ENCODE measurements around the gene AIRE.
"Not testable (repeated sequence)": the region's sequence is repeated elsewhere in the genome, so short reads cannot be mapped to it uniquely, and the experiment has no call there.

The AIRE gene

GRCh38 chr21:44267655-44268142 is 18.0 kb upstream of the AIRE start:
- peak; percentile 29 for DNase-seq (ENCODE audit: low spot score)

- no peak for DNase-seq (ENCODE audit: low spot score)
Observed at GRCh38 chr21:44269090-44269489, 16.6 kb upstream of the AIRE start.

- DNase-seq (ENCODE audit: low spot score): no peak
Observed at GRCh38 chr21:44271558-44272283, 14.0 kb upstream of the AIRE start.

- DNase-seq (ENCODE audit: low spot score): no peak
Observed at GRCh38 chr21:44272284-44272858, 13.3 kb upstream of the AIRE start.

GRCh38 chr21:44273046-44273445 is 12.6 kb upstream of the AIRE start:
- no peak for DNase-seq (ENCODE audit: low spot score)

- no peak for DNase-seq (ENCODE audit: low spot score)
Observed at GRCh38 chr21:44275041-44275440, 10.6 kb upstream of the AIRE start.

GRCh38 chr21:44279354-44280260 is 6.1 kb upstream of the AIRE start:
- DNase-seq (ENCODE audit: low spot score): no peak

GRCh38 chr21:44281801-44282200 is 3.9 kb upstream of the AIRE start:
- DNase-seq (ENCODE audit: low spot score): no peak

- no peak for DNase-seq (ENCODE audit: low spot score)
Observed at GRCh38 chr21:44282370-44282769, 3.3 kb upstream of the AIRE start.

- DNase-seq (ENCODE audit: low spot score): not testable (repeated sequence)
Observed at GRCh38 chr21:44283211-44283785, 2.4 kb upstream of the AIRE start.

GRCh38 chr21:44283948-44284347 is 1.7 kb upstream of the AIRE start:
- DNase-seq (ENCODE audit: low spot score): no peak

- no peak for DNase-seq (ENCODE audit: low spot score)
Observed at GRCh38 chr21:44286086-44286715, 525 bp downstream of the AIRE start.

GRCh38 chr21:44286716-44287632 is 1.3 kb downstream of the AIRE start:
- DNase-seq (ENCODE audit: low spot score): no peak

- no peak for DNase-seq (ENCODE audit: low spot score)
Observed at GRCh38 chr21:44288251-44289110, 2.8 kb downstream of the AIRE start.

GRCh38 chr21:44289381-44290010 is 3.8 kb downstream of the AIRE start:
- DNase-seq (ENCODE audit: low spot score): no peak

GRCh38 chr21:44290327-44291077 is 4.8 kb downstream of the AIRE start:
- DNase-seq (ENCODE audit: low spot score): no peak

GRCh38 chr21:44291078-44291935 is 5.6 kb downstream of the AIRE start:
- no peak for DNase-seq (ENCODE audit: low spot score)

Data from AG08395 (cell line).